Smooth muscle cell (in vitro differentiated cells): ENCODE results near the gene LILRB3. TPM values are rescaled to one million over a fixed set of nuclear protein-coding genes. Genes with fewer than 3 reads are reported as not detected.

Experiments used
- DNase-seq: peaks from one replicate; lab custom pipeline; 2025; ENCODE audit not compliant: unreplicated experiment; lab: John Stamatoyannopoulos, UW
- H2AFZ ChIP-seq: fragments of 200-600 bp; sonication (generic); 2 replicates; pipeline ENCODE4 v1.6.0; 2016; ENCODE audit warnings: antibody characterized with exemption, low read depth, mild to moderate bottlenecking
- H3F3A ChIP-seq: fragments of 200-600 bp; sonication (generic); 2 replicates; pipeline ENCODE4 v1.6.0; 2017; ENCODE audit warnings: antibody characterized with exemption, low read depth
- H3K27ac ChIP-seq: fragments of 200-600 bp; sonication (generic); 2 replicates; pipeline ENCODE4 v1.5.1; 2016; ENCODE audit warnings: low read depth, mild to moderate bottlenecking
- H3K27me3 ChIP-seq: fragments of 200-600 bp; sonication (generic); 2 replicates; pipeline ENCODE4 v1.6.1; 2016; ENCODE audit warnings: low read depth, mild to moderate bottlenecking
- H3K36me3 ChIP-seq: fragments of 200-600 bp; sonication (generic); 2 replicates; pipeline ENCODE4 v1.5.1; 2016; ENCODE audit warnings: low read depth
- H3K4me1 ChIP-seq: fragments of 200-600 bp; sonication (generic); 2 replicates; pipeline ENCODE4 v1.5.1; 2016; ENCODE audit warnings: low read depth
- H3K4me2 ChIP-seq: fragments of 200-600 bp; sonication (generic); 2 replicates; pipeline ENCODE4 v1.6.0; 2016; ENCODE audit warnings: mild to moderate bottlenecking
- H3K4me3 ChIP-seq: fragments of 200-600 bp; sonication (generic); 2 replicates; pipeline ENCODE4 v1.5.1; 2016; ENCODE audit warnings: mild to moderate bottlenecking
- H3K79me2 ChIP-seq: fragments of 200-600 bp; sonication (generic); 2 replicates; pipeline ENCODE4 v1.6.0; 2016; ENCODE audit warnings: low read depth, mild to moderate bottlenecking
- H3K9ac ChIP-seq: fragments of 200-600 bp; sonication (generic); 2 replicates; pipeline ENCODE4 v1.6.0; 2016; ENCODE audit warnings: low read depth
- H3K9me3 ChIP-seq: fragments of 200-600 bp; sonication (generic); replicated peaks from 2 replicates; pipeline ENCODE4 v1.5.1; 2016; ENCODE audit warnings: low read depth
- H4K20me1 ChIP-seq: fragments of 200-600 bp; sonication (generic); 2 replicates; pipeline ENCODE4 v1.6.0; 2016; ENCODE audit warnings: low read depth
- CTCF ChIP-seq: fragments of 200-600 bp; sonication (generic); IDR thresholded peaks from 2 replicates; pipeline ENCODE4 v1.5.1; 2017; ENCODE audit warnings: borderline replicate concordance, mild to moderate bottlenecking, antibody characterized with exemption; ENCODE audit not compliant: insufficient read depth, poor library complexity, severe bottlenecking
- WGBS: methylation state at CpG from one replicate; pipeline ENCODE4 v1.1.7; 2016; ENCODE audit warnings: low lambda C conversion rate; 5-methylcytosine and 5-hydroxymethylcytosine counted together
- polyA plus RNA-seq: library from polyadenylated mRNA; unstranded; fragments of >200 nt; fragmentation: Nextera tagmentation; extraction: Ambion mirVana; gene quantifications from 2 replicates; pipeline ENCODE4 v1.2.1, GENCODE V29; 2016
- total RNA-seq: library from RNA; depleted of rRNA; stranded (reverse); fragments of >200 nt; gene quantifications from 2 replicates; pipeline ENCODE4 v1.2.3, GENCODE V29; 2014

The LILRB3 gene
- total and polyA plus RNA-seq, 2 experiments from 2014 or later: 0.06 TPM; not detected in 1

GRCh38 chr19:54178581-54179261 lies 44.1 kb downstream of the LILRB3 start:
- no peak overlapping the region for H3K27ac ChIP-seq
- no peak for DNase-seq
- H3K9ac ChIP-seq: no peak overlapping the region
- no peak for TF ChIP-seq CTCF
- H2AFZ ChIP-seq: no peak overlapping the region
- H3K27me3 ChIP-seq: no peaks in the 10 kb centered on the region
- no peaks in the 10 kb centered on the region for H3K9me3 ChIP-seq
- 90% methylated on average over 23 of the region's 23 CpGs for WGBS
- no peak overlapping the region for H3K4me3 ChIP-seq
- H4K20me1 ChIP-seq: no peaks in the 10 kb centered on the region
- no peak overlapping the region for H3K4me2 ChIP-seq
- no peaks in the 10 kb centered on the region for H3F3A ChIP-seq
- H3K79me2 ChIP-seq: no peaks in the 10 kb centered on the region
- H3K4me1 ChIP-seq: no peaks in the 10 kb centered on the region
- H3K36me3 ChIP-seq: no peaks in the 10 kb centered on the region

GRCh38 chr19:54173951-54174834 lies 48.6 kb downstream of the LILRB3 start:
- 85% methylated on average over 24 of the region's 25 CpGs for WGBS
- Histone ChIP-seq H3K36me3 (no peaks in the 10 kb centered on the region), H3K4me1 (no peaks in the 10 kb centered on the region), H3K27me3 (no peaks in the 10 kb centered on the region), H3K9ac (no peak overlapping the region), H3K27ac (no peak overlapping the region), H3K4me3 (no peak overlapping the region), H3K4me2 (no peak overlapping the region), H4K20me1 (no peaks in the 10 kb centered on the region), H2AFZ (no peak overlapping the region), H3K9me3 (no peaks in the 10 kb centered on the region), H3F3A (no peaks in the 10 kb centered on the region), H3K79me2 (no peaks in the 10 kb centered on the region)
- no peak for DNase-seq
- TF ChIP-seq CTCF: no peak

- Histone ChIP-seq H3K36me3 (no peaks in the 10 kb centered on the region), H3K79me2 (no peaks in the 10 kb centered on the region), H3K4me3 (no peak overlapping the region), H3K27ac (no peak overlapping the region), H4K20me1 (no peaks in the 10 kb centered on the region), H3K9me3 (no peaks in the 10 kb centered on the region), H3K9ac (no peak overlapping the region), H2AFZ (no peak overlapping the region), H3K4me1 (no peaks in the 10 kb centered on the region), H3K4me2 (peak overlapping the region; percentile 76), H3F3A (no peaks in the 10 kb centered on the region), H3K27me3 (no peaks in the 10 kb centered on the region)
- no peak for TF ChIP-seq CTCF
- WGBS: 60% methylated on average over 15 of the region's 15 CpGs
- DNase-seq: no peak
These were observed 49.5 kb downstream of the LILRB3 start for GRCh38 chr19:54173359-54173699.
